ENCODE data around the gene DISP2.

GRCh38 chr15:40427188-40427587, 69.2 kb downstream of the DISP2 start:
- TF ChIP-seq CTCF (IDR thresholded peaks at IDR 0.05) = no peak
- TF ChIP-seq POLR2AphosphoS5 (IDR thresholded peaks at IDR 0.05; ENCODE audit: insufficient read depth in 1 of 2, low read depth in 1 of 2) = no peak
- no peak for TF ChIP-seq POLR2A (IDR thresholded peaks at IDR 0.05)
